SU-DHL-6 (cell line): ENCODE measurements around the gene FURIN.

Experiments
- CTCF ChIP-seq: fragments of 200-600 bp; sonication (generic); IDR thresholded peaks from one replicate; pipeline ENCODE4 v1.5.1; 2017; ENCODE audit warnings: antibody characterized with exemption, mild to moderate bottlenecking, low read length, moderate library complexity; ENCODE audit not compliant: insufficient read depth, poor library complexity, severe bottlenecking
- EZH2phosphoT487 ChIP-seq: fragments of 200-600 bp; sonication (generic), shearing (Covaris generic); conservative IDR thresholded peaks from 2 replicates; pipeline ENCODE4 v1.6.1; 2018; ENCODE audit warnings: mild to moderate bottlenecking, antibody characterized with exemption, low read length, moderate library complexity, mixed read lengths

GRCh38 chr15:90873488-90873997, 5.2 kb downstream of the FURIN start:
- no peak for TF ChIP-seq CTCF
- TF ChIP-seq EZH2phosphoT487: no peak
